ENCODE data around the gene ZNF735. TPM values are rescaled to one million over a fixed set of nuclear protein-coding genes. Genes with fewer than 3 reads are reported as not detected.

ZNF735 gene
- total and polyA plus RNA-seq, 4 donors: not detected

Other genes with a start within 250 kb of the ZNF735 start
- gene ZNF722, start 208.4 kb upstream of the ZNF735 start, total RNA-seq: not detected
- not detected for gene ZNF722, start 208.4 kb upstream of the ZNF735 start, polyA plus RNA-seq
- gene ZNF727, start 161.8 kb upstream of the ZNF735 start, total RNA-seq: 1 to 10 TPM; 5.6 to 6.3 TPM
- 1 to 10 TPM in 1 of 2 donors, not detected in 1; 1.1 TPM for gene ZNF727, start 161.8 kb upstream of the ZNF735 start, polyA plus RNA-seq
- not detected for gene ZNF679, start 21.3 kb downstream of the ZNF735 start, total RNA-seq
- not detected for gene ZNF679, start 21.3 kb downstream of the ZNF735 start, polyA plus RNA-seq
- gene ZNF736, start 106.8 kb downstream of the ZNF735 start, total RNA-seq: 10 to 100 TPM; 16.0 to 21.4 TPM
- gene ZNF736, start 106.8 kb downstream of the ZNF735 start, polyA plus RNA-seq: 1 to 10 TPM; 1.3 to 5.1 TPM

Data from aorta (tissue), 4 donors.